Middle frontal gyrus (tissue), 1 donor: ENCODE measurements around the gene NF2.
A peak's percentile ranks its signal among the peaks of the same experiment; 100 is the strongest.
"Not testable (repeated sequence)": the region's sequence is repeated elsewhere in the genome, so short reads cannot be mapped to it uniquely, and the experiment has no call there.

ENCODE experiments used
- DNase-seq: peaks from one replicate; pipeline ENCODE4 v3.0.0-alpha.2; 2015; ENCODE audit warnings: low spot score; ENCODE audit errors: extremely low spot score

NF2 gene

GRCh38 chr22:29596408-29596807, 7.0 kb upstream of the NF2 start:
- DNase-seq: no peak

GRCh38 chr22:29597871-29598683, 5.4 kb upstream of the NF2 start:
- not testable (repeated sequence) for DNase-seq

DNA sequence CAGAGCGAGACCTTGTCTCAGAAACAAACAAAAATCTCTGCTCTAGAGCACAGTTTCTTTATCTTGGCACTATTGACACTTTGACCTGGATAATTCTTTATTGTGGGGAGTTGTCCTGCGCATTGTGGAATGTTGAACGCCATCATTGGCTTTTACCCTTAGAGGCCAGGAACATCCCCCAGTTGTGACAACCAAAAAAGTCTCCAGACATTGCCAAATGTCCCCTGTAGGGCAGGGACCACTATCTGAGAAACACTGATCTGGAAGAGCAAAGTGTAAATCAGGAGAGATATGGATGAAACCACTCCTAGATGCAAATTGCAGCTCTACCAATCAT, 4.8 kb upstream of the NF2 start:
- DNase-seq: no peak

- DNase-seq: no peak
These were observed 585 bp downstream of the NF2 start for GRCh38 chr22:29604076-29604360.

DNA sequence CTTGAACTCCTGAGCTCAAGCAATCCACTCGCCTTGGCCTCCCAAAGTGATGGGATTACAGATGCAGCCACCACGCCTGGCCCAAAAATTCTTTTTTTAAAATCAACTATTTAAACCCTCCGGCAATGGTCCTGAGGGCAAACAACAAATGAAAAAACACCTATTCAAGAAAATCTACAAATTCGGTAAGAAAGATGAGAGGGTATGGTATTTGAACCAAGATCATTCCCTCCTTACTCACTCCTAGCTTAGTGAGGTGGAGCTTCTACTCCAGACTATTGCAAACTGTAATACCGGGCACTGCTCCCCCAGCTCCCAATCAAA, 2.1 kb downstream of the NF2 start:
- no peak for DNase-seq

- DNase-seq: no peak
These were observed 2.9 kb downstream of the NF2 start for GRCh38 chr22:29606320-29606719.

- no peak for DNase-seq
These were observed 4.0 kb downstream of the NF2 start for GRCh38 chr22:29607426-29607825.

DNA sequence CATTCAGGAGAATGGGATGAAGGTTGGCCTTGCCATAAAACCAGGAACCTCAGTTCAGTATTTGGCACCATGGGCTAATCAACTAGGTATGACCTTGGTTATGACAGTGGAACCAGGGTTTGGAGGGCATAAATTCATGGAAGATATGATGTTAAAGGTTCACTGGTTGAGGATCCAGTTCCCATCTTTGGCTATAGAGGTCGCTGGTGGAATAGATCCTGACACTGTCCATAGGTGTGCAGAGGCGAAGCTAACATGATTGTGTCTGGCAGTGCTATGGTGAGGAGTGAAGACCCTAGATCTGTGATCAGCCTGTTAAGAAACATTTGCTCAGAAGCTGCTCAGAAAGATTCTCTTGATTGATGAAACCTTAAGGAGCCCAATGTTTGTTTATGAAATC, 5.7 kb downstream of the NF2 start:
- DNase-seq: no peak

DNA sequence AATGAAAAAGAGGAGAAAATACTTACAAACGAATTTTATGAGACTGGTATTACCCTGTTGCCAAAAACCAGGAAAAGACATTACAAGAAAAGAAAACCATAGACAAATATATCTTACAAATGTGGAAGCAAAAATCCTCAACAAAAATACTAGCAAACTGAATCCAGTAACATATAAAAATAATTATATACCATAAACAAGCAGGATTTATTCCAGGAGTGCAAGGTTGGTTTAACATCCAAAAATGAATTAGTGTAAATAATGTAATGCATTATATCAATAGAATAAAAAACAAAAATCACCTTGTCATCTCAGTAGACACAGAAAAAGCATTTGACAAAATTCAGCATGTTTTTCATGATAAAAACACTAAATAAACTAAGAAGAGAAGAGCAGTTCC, 7.3 kb downstream of the NF2 start:
- no peak for DNase-seq

GRCh38 chr22:29615705-29616327, 12.4 kb downstream of the NF2 start:
- DNase-seq: no peak

GRCh38 chr22:29617922-29618629, 14.6 kb downstream of the NF2 start:
- no peak for DNase-seq

DNA sequence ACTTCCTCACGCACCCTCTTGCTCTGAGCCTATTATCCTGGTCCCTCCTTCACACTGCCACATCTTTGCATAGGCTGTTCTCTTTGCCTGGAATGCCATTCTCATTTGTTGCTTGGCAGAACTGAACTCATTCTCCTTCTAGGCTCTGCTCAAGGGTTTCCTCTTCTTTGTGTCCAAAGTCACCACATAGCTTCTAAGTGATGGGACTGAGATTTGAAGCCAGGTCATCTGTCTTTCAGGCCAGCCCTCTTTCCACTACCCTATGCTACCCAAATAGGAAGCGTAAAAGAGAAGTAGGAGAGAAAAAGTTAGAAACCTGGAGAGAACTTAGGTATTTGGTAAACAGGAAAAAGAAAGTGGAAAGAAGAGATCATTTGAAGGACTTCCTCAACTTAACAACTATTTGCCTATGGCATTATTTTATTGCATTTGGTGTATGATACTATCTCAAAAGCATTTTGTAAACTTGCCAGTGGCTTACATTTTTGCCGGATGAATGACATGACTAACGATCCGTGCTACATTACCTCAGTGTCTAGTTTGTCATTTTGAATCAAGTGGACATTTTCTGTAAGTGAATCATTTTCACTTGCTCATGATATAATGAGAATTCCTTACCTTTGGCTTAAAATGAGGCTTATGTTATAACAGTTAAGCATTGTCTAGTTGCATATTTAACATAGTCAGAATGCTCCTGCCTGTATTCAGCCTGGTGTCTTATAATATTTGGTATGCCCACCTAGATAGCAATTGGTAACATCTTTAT, 18.5 kb downstream of the NF2 start:
- DNase-seq: no peak

DNA sequence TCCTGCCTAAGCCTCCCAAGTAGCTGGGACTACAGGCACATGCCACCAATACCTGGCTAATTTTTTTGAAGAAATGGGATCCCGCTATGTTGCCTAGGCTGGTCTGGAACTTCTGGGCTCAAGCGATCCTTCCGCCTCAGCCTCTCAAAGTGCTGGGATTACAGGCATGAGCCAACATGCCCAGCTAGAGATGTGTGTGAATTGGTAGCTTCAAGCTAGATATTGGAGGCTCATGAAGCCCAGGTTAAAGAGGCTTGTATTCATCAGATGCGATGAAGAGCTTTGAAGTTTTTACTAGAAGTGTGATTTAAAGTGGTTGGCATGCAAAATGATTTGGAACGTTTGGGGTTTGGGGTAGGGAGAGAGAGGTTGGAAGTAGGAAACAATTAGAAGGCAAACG, 19.6 kb downstream of the NF2 start:
- no peak for DNase-seq

- no peak for DNase-seq
These were observed 20.2 kb downstream of the NF2 start for GRCh38 chr22:29623553-29624169.

DNA sequence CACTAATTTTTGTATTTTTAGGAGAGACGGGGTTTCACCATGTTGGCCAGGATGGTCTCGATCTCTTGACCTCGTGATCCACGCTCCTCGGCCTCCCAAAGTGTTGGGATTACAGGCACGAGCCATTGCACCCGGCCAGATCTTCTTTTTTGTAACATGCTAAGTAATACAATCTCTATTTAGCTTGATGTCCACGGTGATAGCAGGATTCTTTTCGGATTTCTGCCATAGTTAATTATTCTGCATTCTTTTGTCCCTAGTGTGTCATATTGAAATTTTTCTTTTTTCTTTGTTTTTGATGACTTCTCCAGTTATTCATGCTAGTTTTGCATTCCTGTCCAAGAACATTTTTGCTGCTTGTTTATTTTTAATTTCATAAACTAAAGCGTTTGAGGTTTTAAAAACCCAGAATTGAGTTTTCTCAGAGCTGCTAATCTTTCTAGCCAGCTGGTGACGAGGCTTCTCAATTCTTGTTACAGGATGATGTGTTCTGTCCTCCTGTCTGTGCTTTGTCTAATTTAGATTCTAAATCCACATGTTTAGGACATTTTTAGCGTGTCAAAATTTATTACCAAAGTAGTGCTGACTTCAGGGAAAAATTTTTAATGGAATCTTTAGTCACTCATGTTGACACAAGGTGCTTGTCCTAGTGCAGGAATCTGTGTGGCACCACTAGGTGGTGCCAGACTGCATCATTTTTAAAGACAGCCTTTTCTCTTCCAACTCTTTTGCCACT, 21.8 kb downstream of the NF2 start:
- DNase-seq: peak; percentile 21

- no peak for DNase-seq
These were observed 23.2 kb downstream of the NF2 start for GRCh38 chr22:29626497-29627195.

- DNase-seq: no peak
These were observed 23.7 kb downstream of the NF2 start for GRCh38 chr22:29627196-29627535.

- no peak for DNase-seq
These were observed 25.8 kb downstream of the NF2 start for GRCh38 chr22:29628996-29629902.

GRCh38 chr22:29629903-29630516, 26.6 kb downstream of the NF2 start:
- no peak for DNase-seq
